ENCODE data around the gene FAM53C.
A peak's percentile ranks its signal among the peaks of the same experiment; 100 is the strongest.

The FAM53C gene

GRCh38 chr5:138336952-138337684 is 948 bp upstream of the FAM53C start:
- no peaks in the 10 kb centered on the region for H4K20me1 ChIP-seq (ENCODE audit: low read depth, low read length)
- H3K4me3 ChIP-seq (ENCODE audit: insufficient read depth, low read length, poor library complexity, severe bottlenecking): peak overlapping the region; percentile 67
- peaks cover 13% of the 10 kb centered on the region; the same call in 1 of the 2 replicates for H3F3A ChIP-seq (ENCODE audit: insufficient read depth)
- TF ChIP-seq CTCF (IDR thresholded peaks at IDR 0.05; ENCODE audit: insufficient read depth, low read length, poor library complexity, severe bottlenecking) (no peak), EZH2phosphoT487 (conservative IDR thresholded peaks at IDR 0.05; ENCODE audit: low read length) (no peak)
- no peaks in the 10 kb centered on the region for H3K9me3 ChIP-seq (ENCODE audit: insufficient read depth, low read length)
- peaks cover 9% of the 10 kb centered on the region; the same call in 1 of the 2 replicates for H3K36me3 ChIP-seq (ENCODE audit: low read length)
- peaks cover 31% of the 10 kb centered on the region for H3K79me2 ChIP-seq (ENCODE audit: insufficient read depth, low read length)
- H3K9ac ChIP-seq (ENCODE audit: low read length): peak overlapping the region; percentile 88
- peak overlapping the region; percentile 67 for H3K27ac ChIP-seq (ENCODE audit: low read depth, low read length)
- H3K9me2 ChIP-seq (replicated peaks; ENCODE audit: insufficient read depth, low read length): no peaks in the 10 kb centered on the region
- no peaks in the 10 kb centered on the region for H3K27me3 ChIP-seq (ENCODE audit: low read length)
- H3K4me2 ChIP-seq (ENCODE audit: low read depth, low read length, poor library complexity, severe bottlenecking): peak overlapping the region; percentile 94
- H2AFZ ChIP-seq (ENCODE audit: low read depth, low read length, severe bottlenecking): peak overlapping the region; percentile 69

GRCh38 chr5:138338411-138339090 is 485 bp downstream of the FAM53C start:
- Histone ChIP-seq H4K20me1 (ENCODE audit: low read depth, low read length) (no peaks in the 10 kb centered on the region), H3K9me3 (ENCODE audit: insufficient read depth, low read length) (no peaks in the 10 kb centered on the region), H3K4me2 (ENCODE audit: low read depth, low read length, poor library complexity, severe bottlenecking) (peak overlapping the region; percentile 94), H3K36me3 (ENCODE audit: low read length) (peaks cover 10% of the 10 kb centered on the region; the same call in 1 of the 2 replicates), H3F3A (ENCODE audit: insufficient read depth) (peaks cover 13% of the 10 kb centered on the region; the same call in 1 of the 2 replicates), H3K79me2 (ENCODE audit: insufficient read depth, low read length) (peaks cover 31% of the 10 kb centered on the region), H3K27me3 (ENCODE audit: low read length) (no peaks in the 10 kb centered on the region), H2AFZ (ENCODE audit: low read depth, low read length, severe bottlenecking) (peak overlapping the region; percentile 21), H3K9me2 (replicated peaks; ENCODE audit: insufficient read depth, low read length) (no peaks in the 10 kb centered on the region), H3K9ac (ENCODE audit: low read length) (peak overlapping the region; percentile 88), H3K27ac (ENCODE audit: low read depth, low read length) (peak overlapping the region; percentile 56), H3K4me3 (ENCODE audit: insufficient read depth, low read length, poor library complexity, severe bottlenecking) (peak overlapping the region; percentile 67)
- TF ChIP-seq CTCF (IDR thresholded peaks at IDR 0.05; ENCODE audit: insufficient read depth, low read length, poor library complexity, severe bottlenecking) (no peak), EZH2phosphoT487 (conservative IDR thresholded peaks at IDR 0.05; ENCODE audit: low read length) (no peak)

- H3F3A ChIP-seq (ENCODE audit: insufficient read depth): peaks cover 13% of the 10 kb centered on the region; the same call in 1 of the 2 replicates
- TF ChIP-seq EZH2phosphoT487 (conservative IDR thresholded peaks at IDR 0.05; ENCODE audit: low read length): no peak
- TF ChIP-seq CTCF (IDR thresholded peaks at IDR 0.05; ENCODE audit: insufficient read depth, low read length, poor library complexity, severe bottlenecking): no peak
- H4K20me1 ChIP-seq (ENCODE audit: low read depth, low read length): no peaks in the 10 kb centered on the region
- no peaks in the 10 kb centered on the region for H3K27me3 ChIP-seq (ENCODE audit: low read length)
- H3K9ac ChIP-seq (ENCODE audit: low read length): peak overlapping the region; percentile 88
- H3K79me2 ChIP-seq (ENCODE audit: insufficient read depth, low read length): peaks cover 31% of the 10 kb centered on the region
- H3K27ac ChIP-seq (ENCODE audit: low read depth, low read length): peak overlapping the region; percentile 56
- no peaks in the 10 kb centered on the region for H3K9me3 ChIP-seq (ENCODE audit: insufficient read depth, low read length)
- peak overlapping the region; percentile 67 for H3K4me3 ChIP-seq (ENCODE audit: insufficient read depth, low read length, poor library complexity, severe bottlenecking)
- no peaks in the 10 kb centered on the region for H3K9me2 ChIP-seq (replicated peaks; ENCODE audit: insufficient read depth, low read length)
- peak overlapping the region; percentile 21 for H2AFZ ChIP-seq (ENCODE audit: low read depth, low read length, severe bottlenecking)
- H3K36me3 ChIP-seq (ENCODE audit: low read length): peaks cover 10% of the 10 kb centered on the region; the same call in 1 of the 2 replicates
- peak overlapping the region; percentile 94 for H3K4me2 ChIP-seq (ENCODE audit: low read depth, low read length, poor library complexity, severe bottlenecking)
Measured at GRCh38 chr5:138339091-138339456, 1.0 kb downstream of the FAM53C start.

Data from SU-DHL-6 (cell line).